ENCODE measurements around the gene TNFRSF19. TPM values are rescaled to one million over a fixed set of nuclear protein-coding genes. Genes with fewer than 3 reads are reported as not detected.
A peak's percentile ranks its signal among the peaks of the same experiment; 100 is the strongest.

TNFRSF19 gene
- total RNA-seq, 2 donors from 2014 or later = 0.16 to 0.17 TPM

DNA sequence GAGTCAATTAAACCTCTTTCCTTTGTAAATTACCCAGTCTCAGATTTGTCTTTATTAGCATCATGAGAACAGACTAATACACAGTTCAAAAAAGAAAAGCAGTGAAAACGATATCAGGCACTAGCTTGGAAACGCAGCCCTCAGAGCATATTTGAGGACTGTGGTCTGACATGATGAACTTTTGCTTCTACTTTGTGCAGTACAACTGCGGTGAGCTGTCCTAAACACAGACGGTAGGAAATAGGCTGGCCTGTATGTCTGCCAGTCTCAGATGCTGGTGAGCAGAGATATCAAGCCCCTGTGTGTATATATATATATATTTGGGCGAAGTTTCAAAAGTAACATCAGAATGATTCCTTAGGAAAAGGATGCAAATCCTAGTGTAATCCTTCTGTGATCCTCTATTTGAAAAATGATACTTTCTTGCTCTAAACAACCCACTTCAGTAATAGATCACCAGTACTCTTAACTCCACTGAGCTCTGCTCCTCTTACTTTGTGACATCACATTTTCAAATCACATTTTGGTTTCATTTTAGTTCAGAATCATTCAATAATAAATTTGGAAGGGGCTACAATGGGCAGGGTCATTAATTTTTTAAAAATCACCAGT, 74.4 kb downstream of the TNFRSF19 start:
- no peak overlapping the region for H3K27ac Mint-ChIP-seq

DNA sequence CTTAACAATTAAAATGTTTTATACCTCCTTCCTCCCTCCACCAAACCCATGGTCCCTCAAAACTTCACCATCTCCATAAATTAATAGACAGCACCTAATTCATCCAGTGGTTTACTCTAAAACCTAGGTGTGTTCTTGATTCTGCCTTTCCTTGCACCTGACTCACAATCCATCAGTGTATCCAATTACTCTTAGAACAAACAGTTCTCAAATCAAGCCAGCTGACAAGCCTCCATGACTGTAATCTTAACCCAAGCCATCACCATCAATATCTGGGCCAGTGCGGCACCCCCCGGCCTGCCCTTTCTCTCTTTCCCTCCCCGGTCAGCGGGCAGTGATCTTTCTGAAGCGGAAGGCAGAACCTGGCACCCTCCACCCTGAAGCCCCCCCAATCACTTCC, 75.6 kb downstream of the TNFRSF19 start:
- peaks cover 33% of the 10 kb centered on the region for H3K27me3 Mint-ChIP-seq
- H3K27ac Mint-ChIP-seq = no peak overlapping the region
- ATAC-seq (no peak), DNase-seq (no peak)
- no peaks in the 10 kb centered on the region for H3K4me1 Mint-ChIP-seq
- H3K4me3 Mint-ChIP-seq = no peak overlapping the region
- H3K9me3 ChIP-seq (ENCODE audit: control insufficient read depth, low read length, poor library complexity, severe bottlenecking) = no peaks in the 10 kb centered on the region
- H3K36me3 Mint-ChIP-seq (ENCODE audit: low read depth) = no peaks in the 10 kb centered on the region

More for the DNA sequence above, 74.4 kb downstream of the TNFRSF19 start:
- Mint-ChIP-seq H3K36me3 (ENCODE audit: low read depth) (no peaks in the 10 kb centered on the region), H3K4me3 (no peak overlapping the region), H3K27me3 (peaks cover 21% of the 10 kb centered on the region), H3K4me1 (no peaks in the 10 kb centered on the region)
- H3K9me3 ChIP-seq (ENCODE audit: control insufficient read depth, low read length, poor library complexity, severe bottlenecking) = no peaks in the 10 kb centered on the region
- DNase-seq (no peak), ATAC-seq (no peak)

DNA sequence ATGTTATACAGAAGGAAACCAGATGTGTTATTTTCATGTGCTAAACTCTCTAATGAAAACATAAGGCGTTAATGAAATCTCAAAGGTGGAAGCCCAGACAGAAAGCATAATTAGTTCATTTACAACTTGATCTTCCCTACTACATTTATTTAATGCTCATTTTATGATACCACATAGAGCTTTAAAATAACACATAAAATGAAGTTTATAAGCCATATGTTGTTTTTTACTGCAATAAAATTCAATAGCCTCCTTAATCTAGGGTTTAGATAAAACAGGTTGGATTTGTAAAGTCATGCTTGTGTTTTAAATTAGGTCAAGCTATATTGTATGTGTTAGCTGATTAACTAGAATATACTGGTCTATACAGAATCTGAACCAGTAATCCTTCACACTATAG, 81.2 kb downstream of the TNFRSF19 start:
- ATAC-seq = no peak
- Mint-ChIP-seq H3K4me3 (no peak overlapping the region), H3K36me3 (ENCODE audit: low read depth) (no peaks in the 10 kb centered on the region), H3K27ac (no peak overlapping the region), H3K27me3 (peaks cover 38% of the 10 kb centered on the region), H3K4me1 (peaks cover 5% of the 10 kb centered on the region)
- no peaks in the 10 kb centered on the region for H3K9me3 ChIP-seq (ENCODE audit: control insufficient read depth, low read length, poor library complexity, severe bottlenecking)
- no peak for DNase-seq

DNA sequence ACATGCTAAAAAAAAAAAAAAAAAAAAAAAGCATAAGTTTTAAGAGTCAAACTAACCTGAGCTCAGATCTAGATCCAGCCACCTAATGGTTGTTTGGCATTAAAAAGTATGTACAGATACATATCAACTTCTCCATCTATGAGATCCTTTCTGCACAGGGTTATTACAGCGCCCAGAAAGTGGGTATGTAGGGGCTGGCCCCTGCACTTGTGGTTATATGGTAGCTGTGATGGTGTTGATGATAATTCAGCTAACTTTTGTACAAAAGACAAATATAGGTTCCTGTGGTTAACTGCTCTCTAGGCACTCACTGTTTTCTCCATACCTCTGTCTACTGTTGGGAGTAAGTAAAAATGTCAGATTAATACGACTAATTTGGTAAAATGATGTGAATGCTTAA, 81.7 kb downstream of the TNFRSF19 start:
- H3K4me1 Mint-ChIP-seq = peaks cover 5% of the 10 kb centered on the region
- H3K4me3 Mint-ChIP-seq = no peak overlapping the region
- no peak for DNase-seq
- H3K27ac Mint-ChIP-seq = no peak overlapping the region
- H3K27me3 Mint-ChIP-seq = peaks cover 38% of the 10 kb centered on the region
- ATAC-seq = peak; percentile 41
- H3K9me3 ChIP-seq (ENCODE audit: control insufficient read depth, low read length, poor library complexity, severe bottlenecking) = no peaks in the 10 kb centered on the region
- H3K36me3 Mint-ChIP-seq (ENCODE audit: low read depth) = no peaks in the 10 kb centered on the region

DNA sequence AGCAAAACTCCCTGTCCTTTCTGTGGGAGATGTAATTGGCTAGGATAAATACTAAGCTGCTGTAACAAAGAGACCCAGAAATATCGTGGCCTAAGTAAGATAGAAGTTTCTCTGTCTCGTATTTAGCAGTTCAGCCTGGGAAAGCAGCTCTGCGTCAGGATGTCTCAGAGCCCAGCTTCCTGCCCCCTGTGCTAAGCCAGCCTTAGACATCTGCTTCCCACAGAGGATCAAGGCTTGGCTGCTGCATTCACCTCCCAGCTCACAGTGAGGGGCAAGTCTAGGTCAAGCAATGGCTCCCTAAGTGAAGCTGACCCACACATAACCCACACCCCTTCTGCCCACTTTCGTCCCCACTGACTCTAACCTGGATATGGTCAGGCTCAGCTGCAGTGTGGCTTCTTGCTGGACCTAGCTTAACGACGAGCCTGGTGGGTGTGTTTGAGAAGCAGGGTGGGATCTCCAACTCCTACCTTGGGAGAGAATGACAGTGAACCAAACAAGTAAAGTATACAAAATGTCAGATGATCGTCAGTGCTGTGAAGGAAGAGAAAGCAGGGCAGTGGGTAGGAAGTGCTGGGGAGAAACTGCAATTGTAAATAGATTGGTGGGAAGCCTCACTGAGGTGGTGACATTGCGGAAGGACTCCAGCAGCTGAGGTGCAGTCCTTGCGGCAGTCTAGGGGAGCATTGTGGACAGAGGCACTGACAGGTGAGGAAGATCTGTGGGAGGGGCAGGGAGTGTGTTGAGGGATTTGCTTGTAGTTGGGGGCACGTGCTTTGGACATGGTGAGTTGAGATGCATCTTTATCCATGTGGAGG, 82.9 kb downstream of the TNFRSF19 start:
- ATAC-seq (no peak), DNase-seq (no peak)
- no peaks in the 10 kb centered on the region for H3K9me3 ChIP-seq (ENCODE audit: control insufficient read depth, low read length, poor library complexity, severe bottlenecking)
- Mint-ChIP-seq H3K27ac (no peak overlapping the region), H3K4me1 (peaks cover 5% of the 10 kb centered on the region), H3K27me3 (peaks cover 43% of the 10 kb centered on the region), H3K4me3 (peak overlapping the region; percentile 62), H3K36me3 (ENCODE audit: low read depth) (no peaks in the 10 kb centered on the region)

DNA sequence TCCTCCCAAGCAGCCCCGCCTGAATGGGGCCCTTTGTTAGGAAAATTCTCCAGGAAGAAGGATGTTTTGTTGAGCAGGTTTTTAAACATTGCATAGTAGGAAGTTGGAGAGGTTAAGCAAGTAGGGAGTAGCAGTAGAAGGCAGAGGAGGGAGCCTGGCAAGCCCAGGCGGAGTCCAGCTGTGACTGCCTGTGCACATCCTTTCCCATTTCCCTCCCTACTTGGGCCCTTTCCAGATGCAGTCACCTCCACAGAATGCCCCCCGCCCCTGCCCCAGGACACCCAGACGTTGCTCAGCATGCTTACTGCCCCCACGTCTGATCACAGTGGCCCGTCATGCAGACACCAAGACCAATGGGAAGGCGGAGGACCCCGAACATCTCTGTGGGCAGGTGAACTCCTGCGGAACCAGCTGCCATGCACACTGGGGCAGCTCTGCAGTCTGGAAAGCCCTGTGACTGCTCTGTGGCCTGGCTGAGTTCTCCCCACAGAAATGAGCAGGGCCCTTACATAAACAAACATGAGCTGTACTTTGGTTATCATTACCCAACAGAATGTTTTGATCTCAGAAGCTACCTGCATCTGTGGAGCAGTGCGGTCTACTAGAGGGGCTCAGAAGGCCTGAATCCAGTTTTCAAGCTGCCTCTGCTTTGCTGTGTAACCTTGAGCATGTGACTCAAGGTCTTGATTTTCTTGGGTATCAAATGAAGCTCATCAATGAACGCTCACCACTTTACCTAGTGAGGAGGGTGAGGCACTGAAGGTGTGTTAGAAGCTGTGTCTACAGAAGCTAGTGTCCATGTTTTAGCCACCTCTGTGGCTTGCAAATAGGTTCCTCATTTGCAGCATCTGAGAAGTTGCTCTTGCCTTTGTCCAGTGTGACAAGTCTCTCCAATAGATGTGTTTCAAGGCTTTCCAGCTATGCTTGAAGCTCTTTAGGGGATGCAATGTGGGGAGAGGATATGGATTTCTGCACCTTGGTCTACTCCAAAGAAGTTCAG, 84.2 kb downstream of the TNFRSF19 start:
- ATAC-seq = no peak
- peaks cover 5% of the 10 kb centered on the region for H3K4me1 Mint-ChIP-seq

DNA sequence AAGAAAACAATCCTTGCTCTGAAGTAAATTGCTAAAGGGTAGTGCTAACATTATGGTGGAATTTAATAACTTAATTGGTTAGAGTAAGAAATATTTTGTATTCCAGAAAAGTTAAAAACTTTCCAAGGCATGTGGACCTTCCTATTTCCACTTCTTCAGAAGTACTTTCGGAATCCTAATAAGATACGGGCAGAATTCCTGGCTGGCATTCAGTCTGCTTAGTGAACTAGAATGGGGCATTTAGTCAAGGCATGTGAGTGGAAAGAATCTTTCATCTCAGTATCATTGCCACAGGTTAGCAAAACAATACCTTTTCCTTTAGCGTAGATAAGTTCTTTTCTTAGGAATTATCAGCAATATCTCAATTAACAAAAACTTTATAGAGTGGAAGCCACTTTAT, 85.1 kb downstream of the TNFRSF19 start:
- Mint-ChIP-seq H3K4me1 (peaks cover 5% of the 10 kb centered on the region), H3K4me3 (no peak overlapping the region), H3K36me3 (ENCODE audit: low read depth) (no peaks in the 10 kb centered on the region), H3K27me3 (peaks cover 25% of the 10 kb centered on the region), H3K27ac (no peak overlapping the region)
- no peaks in the 10 kb centered on the region for H3K9me3 ChIP-seq (ENCODE audit: control insufficient read depth, low read length, poor library complexity, severe bottlenecking)
- DNase-seq (no peak), ATAC-seq (no peak)

More for the DNA sequence above, 84.2 kb downstream of the TNFRSF19 start:
- Mint-ChIP-seq H3K36me3 (ENCODE audit: low read depth) (no peaks in the 10 kb centered on the region), H3K27me3 (peaks cover 34% of the 10 kb centered on the region), H3K27ac (no peak overlapping the region), H3K4me3 (no peak overlapping the region)
- DNase-seq = no peak
- no peaks in the 10 kb centered on the region for H3K9me3 ChIP-seq (ENCODE audit: control insufficient read depth, low read length, poor library complexity, severe bottlenecking)

DNA sequence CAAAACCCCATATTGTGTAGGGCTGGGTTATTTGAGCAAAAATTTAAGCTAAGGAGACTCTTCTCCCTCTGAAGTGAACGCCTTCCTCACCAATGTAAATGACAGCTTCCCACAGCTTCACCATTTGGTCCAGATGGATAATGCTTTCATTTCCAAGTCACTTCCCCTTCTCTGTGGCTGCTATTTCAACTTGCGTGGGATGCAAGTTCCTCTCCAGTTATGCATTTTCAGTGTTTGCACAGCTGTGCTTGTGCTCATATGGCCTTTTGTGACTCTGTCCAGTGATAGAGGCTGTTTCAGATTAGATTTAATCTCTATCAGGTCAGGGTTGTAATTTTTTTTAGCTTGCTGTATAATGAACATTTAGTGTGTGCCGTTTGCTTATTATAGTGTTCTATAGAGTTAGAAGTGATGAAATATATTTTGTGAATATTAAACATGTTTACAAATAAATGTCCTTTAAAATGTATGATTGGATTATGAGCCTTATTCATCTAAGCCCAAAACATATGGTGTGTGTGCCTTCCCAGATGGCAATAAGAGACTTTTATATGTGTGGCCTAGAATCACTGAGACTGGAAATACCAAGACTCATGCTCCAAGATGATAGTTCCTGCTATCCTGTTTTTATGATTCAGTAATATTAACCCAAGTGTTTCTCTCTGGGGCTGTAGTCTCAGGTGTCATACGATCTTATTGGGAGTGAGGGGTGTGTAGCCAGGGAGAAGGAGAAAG, 86.6 kb downstream of the TNFRSF19 start:
- peaks cover 5% of the 10 kb centered on the region for H3K4me1 Mint-ChIP-seq
- no peak for ATAC-seq
- no peaks in the 10 kb centered on the region for H3K36me3 Mint-ChIP-seq (ENCODE audit: low read depth)
- H3K4me3 Mint-ChIP-seq = no peak overlapping the region
- H3K27ac Mint-ChIP-seq = no peak overlapping the region
- no peak for DNase-seq
- peaks cover 20% of the 10 kb centered on the region for H3K27me3 Mint-ChIP-seq
- H3K9me3 ChIP-seq (ENCODE audit: control insufficient read depth, low read length, poor library complexity, severe bottlenecking) = no peaks in the 10 kb centered on the region

DNA sequence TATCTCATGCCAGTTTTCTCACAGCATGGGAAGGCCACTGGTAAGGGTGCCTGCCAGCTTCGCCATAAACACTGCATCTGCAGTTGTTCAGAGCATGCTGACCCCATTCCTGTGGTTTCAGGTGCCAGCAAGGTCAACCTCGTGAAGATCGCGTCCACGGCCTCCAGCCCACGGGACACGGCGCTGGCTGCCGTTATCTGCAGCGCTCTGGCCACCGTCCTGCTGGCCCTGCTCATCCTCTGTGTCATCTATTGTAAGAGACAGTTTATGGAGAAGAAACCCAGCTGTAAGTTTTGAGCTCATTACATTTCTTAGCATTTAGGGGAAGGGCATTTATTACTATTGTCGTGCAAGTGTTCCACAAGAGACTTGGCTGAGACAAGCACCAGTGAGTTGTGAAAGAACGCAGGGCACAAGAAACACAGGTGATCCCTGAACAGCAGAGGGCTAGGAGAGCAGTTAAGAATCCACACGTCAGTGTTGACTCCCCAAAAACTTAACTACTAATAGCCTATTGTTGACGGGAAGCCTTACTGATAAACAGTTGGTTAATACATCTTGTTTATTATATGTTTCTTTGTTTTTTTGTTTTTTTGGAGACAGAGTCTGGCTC, 88.8 kb downstream of the TNFRSF19 start:
- H3K27me3 Mint-ChIP-seq = peaks cover 9% of the 10 kb centered on the region
- H3K36me3 Mint-ChIP-seq (ENCODE audit: low read depth) = no peaks in the 10 kb centered on the region
- no peak overlapping the region for H3K4me3 Mint-ChIP-seq
- H3K27ac Mint-ChIP-seq = no peak overlapping the region
- ATAC-seq = no peak
- no peaks in the 10 kb centered on the region for H3K4me1 Mint-ChIP-seq
- no peak for DNase-seq
- no peaks in the 10 kb centered on the region for H3K9me3 ChIP-seq (ENCODE audit: control insufficient read depth, low read length, poor library complexity, severe bottlenecking)

DNA sequence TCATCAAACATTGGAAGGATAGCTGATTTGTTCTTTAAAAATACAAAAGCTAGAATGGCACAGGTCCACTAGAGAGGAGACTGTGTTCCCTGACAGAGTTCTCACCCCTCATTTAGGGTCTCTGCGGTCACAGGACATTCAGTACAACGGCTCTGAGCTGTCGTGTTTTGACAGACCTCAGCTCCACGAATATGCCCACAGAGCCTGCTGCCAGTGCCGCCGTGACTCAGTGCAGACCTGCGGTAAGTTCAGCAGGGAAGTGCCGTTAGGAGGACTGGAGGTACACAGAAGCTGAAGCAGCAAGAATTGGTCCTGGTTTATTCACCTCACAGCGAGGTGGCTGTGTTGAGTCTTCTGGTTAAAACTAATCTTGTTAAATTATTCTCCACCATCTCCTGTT, 90.0 kb downstream of the TNFRSF19 start:
- ATAC-seq (no peak), DNase-seq (no peak)
- Mint-ChIP-seq H3K36me3 (ENCODE audit: low read depth) (no peaks in the 10 kb centered on the region), H3K27me3 (peaks cover 9% of the 10 kb centered on the region), H3K4me1 (no peaks in the 10 kb centered on the region), H3K27ac (no peak overlapping the region), H3K4me3 (no peak overlapping the region)
- no peaks in the 10 kb centered on the region for H3K9me3 ChIP-seq (ENCODE audit: control insufficient read depth, low read length, poor library complexity, severe bottlenecking)

DNA sequence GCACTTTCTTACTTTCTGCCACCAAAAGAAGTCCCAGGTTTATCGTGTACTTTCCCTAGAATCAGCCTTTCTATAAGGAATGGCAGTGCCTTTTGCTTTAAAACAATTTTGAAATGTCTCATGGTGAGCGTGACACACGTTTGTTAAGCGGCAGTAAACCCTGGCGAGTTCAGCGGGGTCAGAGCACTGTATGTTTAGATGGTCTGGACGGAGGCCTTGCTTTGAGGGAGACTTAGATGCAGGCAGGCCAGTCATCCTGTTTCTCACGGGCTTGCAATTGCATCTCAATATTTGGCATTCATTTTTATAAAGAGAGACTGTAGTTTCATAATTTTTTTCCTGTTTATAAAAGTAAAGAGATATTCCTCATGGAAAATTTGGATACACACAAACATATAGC, 96.4 kb downstream of the TNFRSF19 start:
- H3K9me3 ChIP-seq (ENCODE audit: control insufficient read depth, low read length, poor library complexity, severe bottlenecking) = no peaks in the 10 kb centered on the region
- Mint-ChIP-seq H3K27ac (no peak overlapping the region), H3K4me3 (no peak overlapping the region), H3K36me3 (ENCODE audit: low read depth) (no peaks in the 10 kb centered on the region), H3K27me3 (peaks cover 36% of the 10 kb centered on the region), H3K4me1 (no peaks in the 10 kb centered on the region)
- no peak for ATAC-seq
- no peak for DNase-seq

DNA sequence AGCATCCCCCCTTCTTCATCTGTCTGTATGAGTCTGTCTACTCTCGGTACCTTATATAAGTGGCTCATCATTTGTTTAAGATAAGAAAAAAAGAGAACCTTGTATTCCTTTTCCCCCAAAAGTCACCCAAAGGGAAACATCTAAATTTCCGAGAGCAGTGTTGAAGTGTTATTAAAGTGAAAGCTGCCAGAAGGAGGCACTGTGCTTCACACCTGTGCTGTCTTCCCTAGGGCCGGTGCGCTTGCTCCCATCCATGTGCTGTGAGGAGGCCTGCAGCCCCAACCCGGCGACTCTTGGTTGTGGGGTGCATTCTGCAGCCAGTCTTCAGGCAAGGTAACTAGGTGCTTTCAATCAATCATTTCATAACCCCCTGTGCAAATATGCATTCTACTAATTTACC, 97.5 kb downstream of the TNFRSF19 start:
- ATAC-seq = no peak
- no peaks in the 10 kb centered on the region for H3K9me3 ChIP-seq (ENCODE audit: control insufficient read depth, low read length, poor library complexity, severe bottlenecking)
- Mint-ChIP-seq H3K4me1 (no peaks in the 10 kb centered on the region), H3K27me3 (peaks cover 36% of the 10 kb centered on the region), H3K36me3 (ENCODE audit: low read depth) (no peaks in the 10 kb centered on the region), H3K27ac (no peak overlapping the region), H3K4me3 (no peak overlapping the region)
- DNase-seq = no peak
